ENCODE results near the gene PNPLA8.

The PNPLA8 gene

DNA sequence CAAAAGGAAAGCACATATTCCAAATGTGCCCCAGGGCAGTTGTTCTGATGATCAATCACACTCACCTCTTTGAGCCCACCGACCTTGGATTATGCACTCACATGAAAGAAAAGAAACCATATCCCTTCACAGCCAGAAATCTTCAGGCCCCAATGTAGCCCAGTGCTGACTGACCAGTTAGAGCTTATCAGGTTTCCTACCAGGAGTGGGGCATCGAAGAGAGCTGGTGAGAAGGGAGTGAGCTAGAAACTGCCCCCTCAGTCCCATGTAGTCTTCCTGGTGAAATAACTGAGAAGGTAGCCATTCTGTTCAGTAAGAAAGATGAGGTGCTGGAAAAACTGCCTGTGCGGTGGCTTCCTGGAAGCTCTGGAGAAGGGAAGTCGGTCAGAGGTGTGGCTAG, 101.9 kb downstream of the PNPLA8 start:
- no peak for DNase-seq
- in situ Hi-C loops (cut with HindIII; ENCODE audit: low pct_ligation_motif_present, low pct_unique_long_range_greater_than_20kb, low sequenced_read_pairs): no loop called here

DNA sequence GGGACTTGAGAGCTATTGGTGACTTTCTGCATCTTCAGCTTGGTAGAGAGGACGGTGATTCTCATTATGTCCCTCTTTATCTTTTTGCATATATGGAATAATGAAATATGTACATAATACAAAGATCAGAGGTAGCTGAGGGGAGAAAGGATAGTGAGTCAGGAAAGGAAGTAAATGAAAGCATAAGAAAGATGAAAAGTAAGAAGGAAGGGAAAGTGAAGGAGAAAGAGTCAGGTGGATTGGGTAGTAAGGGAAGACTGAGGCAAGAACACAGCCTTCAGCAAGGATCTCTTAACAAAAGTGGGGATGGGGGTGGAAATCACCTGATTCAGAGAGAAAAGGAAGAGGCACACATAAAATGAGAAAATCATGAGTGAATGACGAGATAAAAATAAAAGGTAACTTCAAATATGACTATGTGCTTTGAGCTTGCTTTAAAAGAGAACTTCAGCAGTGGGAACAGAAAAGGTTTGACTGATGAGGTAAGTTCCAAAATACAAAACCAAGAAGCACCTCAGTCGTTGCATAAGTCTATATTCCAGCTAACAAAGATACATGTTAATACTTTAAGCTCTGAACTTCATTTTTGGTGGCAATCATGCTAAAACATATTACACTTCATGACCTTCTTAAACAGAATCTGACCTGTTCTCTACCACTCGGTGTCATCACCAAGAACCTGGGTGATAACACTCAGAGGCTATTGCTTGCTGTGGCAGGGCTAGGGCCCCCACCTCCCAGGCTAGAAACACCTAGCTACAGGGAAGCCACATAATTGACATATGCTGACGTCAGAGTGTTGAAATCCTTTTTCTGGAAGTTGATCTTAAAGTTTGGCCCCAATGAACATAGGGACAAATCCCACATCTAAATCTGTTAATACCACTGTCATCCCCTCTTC, 102.6 kb downstream of the PNPLA8 start:
- no peak for DNase-seq
- in situ Hi-C loops (cut with HindIII; ENCODE audit: low pct_ligation_motif_present, low pct_unique_long_range_greater_than_20kb, low sequenced_read_pairs): no loop called here

DNA sequence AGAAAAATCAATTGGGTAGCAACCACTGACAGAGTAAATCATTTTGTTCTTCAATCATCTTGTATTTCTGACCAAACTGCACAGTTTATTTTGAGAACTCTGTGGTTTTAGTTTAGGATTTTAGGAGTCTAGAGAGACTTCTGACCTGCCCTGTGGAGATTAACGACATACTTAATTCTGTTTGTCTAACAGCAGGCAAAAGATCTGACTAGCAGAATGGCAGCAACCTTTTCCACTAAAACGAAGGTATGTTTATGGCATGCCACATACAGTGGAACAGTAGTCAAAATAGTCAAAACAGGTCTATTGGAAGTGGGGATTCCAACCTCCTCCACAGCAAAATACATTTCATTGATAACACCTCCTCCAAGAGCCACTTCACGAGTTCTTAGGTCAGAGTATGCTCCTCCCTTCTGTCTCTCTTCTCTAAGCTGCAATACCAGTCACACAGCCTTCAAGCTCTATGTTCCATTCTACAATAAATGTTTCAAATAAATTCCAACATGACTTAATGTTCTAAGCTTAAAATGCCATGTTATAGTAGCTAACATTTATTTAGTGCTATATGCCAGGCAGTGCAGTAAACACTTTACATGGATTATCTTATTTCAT, 104.1 kb downstream of the PNPLA8 start:
- DNase-seq: no peak
- in situ Hi-C loops (cut with HindIII; ENCODE audit: low pct_ligation_motif_present, low pct_unique_long_range_greater_than_20kb, low sequenced_read_pairs): no loop called here
